ENCODE measurements around the gene CDH23. TPM values are rescaled to one million over a fixed set of nuclear protein-coding genes. Genes with fewer than 3 reads are reported as not detected.
A peak's percentile ranks its signal among the peaks of the same experiment; 100 is the strongest.

The CDH23 gene
- total and polyA plus RNA-seq, 2 donors (not counting 1 experiment from before 2014, with no cell fraction given): 0.01 to 0.17 TPM

- H3K36me3 ChIP-seq (ENCODE audit: control insufficient read depth, insufficient read depth, low read length): no peaks in the 10 kb centered on the region
- TF ChIP-seq, protein P1, sequence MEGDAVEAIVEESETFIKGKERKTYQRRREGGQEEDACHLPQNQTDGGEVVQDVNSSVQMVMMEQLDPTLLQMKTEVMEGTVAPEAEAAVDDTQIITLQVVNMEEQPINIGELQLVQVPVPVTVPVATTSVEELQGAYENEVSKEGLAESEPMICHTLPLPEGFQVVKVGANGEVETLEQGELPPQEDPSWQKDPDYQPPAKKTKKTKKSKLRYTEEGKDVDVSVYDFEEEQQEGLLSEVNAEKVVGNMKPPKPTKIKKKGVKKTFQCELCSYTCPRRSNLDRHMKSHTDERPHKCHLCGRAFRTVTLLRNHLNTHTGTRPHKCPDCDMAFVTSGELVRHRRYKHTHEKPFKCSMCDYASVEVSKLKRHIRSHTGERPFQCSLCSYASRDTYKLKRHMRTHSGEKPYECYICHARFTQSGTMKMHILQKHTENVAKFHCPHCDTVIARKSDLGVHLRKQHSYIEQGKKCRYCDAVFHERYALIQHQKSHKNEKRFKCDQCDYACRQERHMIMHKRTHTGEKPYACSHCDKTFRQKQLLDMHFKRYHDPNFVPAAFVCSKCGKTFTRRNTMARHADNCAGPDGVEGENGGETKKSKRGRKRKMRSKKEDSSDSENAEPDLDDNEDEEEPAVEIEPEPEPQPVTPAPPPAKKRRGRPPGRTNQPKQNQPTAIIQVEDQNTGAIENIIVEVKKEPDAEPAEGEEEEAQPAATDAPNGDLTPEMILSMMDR (conservative IDR thresholded peaks at IDR 0.05 in 1 of 2, IDR thresholded peaks at IDR 0.05 in 1 of 2; ENCODE audit: low read depth in 1 of 2, low read length in 2 of 2): no peak
- no peak for TF ChIP-seq EZH2 (IDR thresholded peaks at IDR 0.05; ENCODE audit: low read length, missing control alignments)
- peaks cover 16% of the 10 kb centered on the region for H3K4me1 ChIP-seq (ENCODE audit: control insufficient read depth, extremely low read depth, insufficient read depth, low read length)
- H3K4me3 ChIP-seq (replicated peaks in 1 of 4; ENCODE audit: control extremely low read depth in 1 of 4, insufficient read depth in 1 of 4, low read depth in 3 of 4, low read length in 4 of 4): no peak overlapping the region
- H3K4me2 ChIP-seq (ENCODE audit: extremely low read depth, insufficient read depth, low read length): no peak overlapping the region
- no peak overlapping the region for H3K27ac ChIP-seq (ENCODE audit: insufficient read depth, low read length)
- H3K79me2 ChIP-seq (ENCODE audit: control insufficient read depth, insufficient read depth, low read length): no peaks in the 10 kb centered on the region
- no peaks in the 10 kb centered on the region for H3K9me3 ChIP-seq (ENCODE audit: control insufficient read depth, insufficient read depth, low read depth, low read length)
- H2AFZ ChIP-seq (ENCODE audit: low read length): no peak overlapping the region
- DNase-seq (ENCODE audit: low read depth in 2 of 2): no peak
- no peaks in the 10 kb centered on the region for H4K20me1 ChIP-seq (ENCODE audit: control insufficient read depth, extremely low read depth, insufficient read depth, low read length)
- H3K27me3 ChIP-seq (ENCODE audit: control insufficient read depth, insufficient read depth, low read length): peaks cover 3% of the 10 kb centered on the region
- H3K9ac ChIP-seq (ENCODE audit: insufficient read depth, low read length): no peak overlapping the region
Measured at GRCh38 chr10:71717056-71717455, 320.3 kb downstream of the CDH23 start.

GRCh38 chr10:71717551-71717951 is 320.8 kb downstream of the CDH23 start:
- Histone ChIP-seq H3K4me1 (ENCODE audit: control insufficient read depth, extremely low read depth, insufficient read depth, low read length) (peaks cover 16% of the 10 kb centered on the region), H3K27ac (ENCODE audit: insufficient read depth, low read length) (no peak overlapping the region), H4K20me1 (ENCODE audit: control insufficient read depth, extremely low read depth, insufficient read depth, low read length) (no peaks in the 10 kb centered on the region), H3K9me3 (ENCODE audit: control insufficient read depth, insufficient read depth, low read depth, low read length) (no peaks in the 10 kb centered on the region), H3K36me3 (ENCODE audit: control insufficient read depth, insufficient read depth, low read length) (no peaks in the 10 kb centered on the region), H3K79me2 (ENCODE audit: control insufficient read depth, insufficient read depth, low read length) (no peaks in the 10 kb centered on the region), H2AFZ (ENCODE audit: low read length) (no peak overlapping the region), H3K9ac (ENCODE audit: insufficient read depth, low read length) (no peak overlapping the region), H3K4me3 (replicated peaks in 1 of 4; ENCODE audit: control extremely low read depth in 1 of 4, insufficient read depth in 1 of 4, low read depth in 3 of 4, low read length in 4 of 4) (no peak overlapping the region), H3K27me3 (ENCODE audit: control insufficient read depth, insufficient read depth, low read length) (peaks cover 3% of the 10 kb centered on the region), H3K4me2 (ENCODE audit: extremely low read depth, insufficient read depth, low read length) (no peak overlapping the region)
- DNase-seq (ENCODE audit: low read depth in 2 of 2): peak in 1 of 2 donors; percentile 31
- TF ChIP-seq, protein P1 (conservative IDR thresholded peaks at IDR 0.05 in 1 of 2, IDR thresholded peaks at IDR 0.05 in 1 of 2; ENCODE audit: low read depth in 1 of 2, low read length in 2 of 2): no peak
- no peak for TF ChIP-seq EZH2 (IDR thresholded peaks at IDR 0.05; ENCODE audit: low read length, missing control alignments)

DNA sequence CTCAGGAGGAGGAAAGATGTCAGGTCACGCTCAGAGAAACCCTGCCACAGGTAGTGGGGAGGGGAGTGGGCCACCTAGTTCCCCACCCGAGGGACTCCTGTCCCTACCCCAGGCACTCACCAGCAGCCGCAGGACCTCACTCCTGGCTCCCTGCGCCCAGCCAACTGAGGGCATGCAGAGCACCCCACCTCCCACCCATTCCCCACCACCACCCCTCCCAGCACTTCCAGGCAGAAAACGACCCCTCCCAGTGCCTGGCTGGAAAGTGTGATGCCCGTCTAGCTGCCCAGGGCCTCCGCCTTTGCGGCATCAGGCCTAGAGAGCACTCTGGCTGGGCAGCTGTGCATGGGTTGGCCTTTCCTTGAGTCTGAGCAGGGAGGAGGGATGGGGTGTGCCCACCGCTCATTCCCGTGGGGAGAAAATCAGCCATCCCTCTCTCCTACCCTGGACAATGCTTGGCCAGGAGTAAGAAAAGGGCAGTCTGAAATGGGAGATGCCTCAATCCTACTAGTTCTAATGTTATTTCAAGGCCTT is 321.5 kb downstream of the CDH23 start:
- H4K20me1 ChIP-seq (ENCODE audit: control insufficient read depth, extremely low read depth, insufficient read depth, low read length): no peaks in the 10 kb centered on the region
- no peak for DNase-seq (ENCODE audit: low read depth in 2 of 2)
- peaks cover 10% of the 10 kb centered on the region for H3K4me1 ChIP-seq (ENCODE audit: control insufficient read depth, extremely low read depth, insufficient read depth, low read length)
- H3K79me2 ChIP-seq (ENCODE audit: control insufficient read depth, insufficient read depth, low read length): no peaks in the 10 kb centered on the region
- H3K27ac ChIP-seq (ENCODE audit: insufficient read depth, low read length): no peak overlapping the region
- H3K9me3 ChIP-seq (ENCODE audit: control insufficient read depth, insufficient read depth, low read depth, low read length): no peaks in the 10 kb centered on the region
- no peak overlapping the region for H3K4me2 ChIP-seq (ENCODE audit: extremely low read depth, insufficient read depth, low read length)
- peaks cover 3% of the 10 kb centered on the region for H3K27me3 ChIP-seq (ENCODE audit: control insufficient read depth, insufficient read depth, low read length)
- TF ChIP-seq, protein P1 (conservative IDR thresholded peaks at IDR 0.05 in 1 of 2, IDR thresholded peaks at IDR 0.05 in 1 of 2; ENCODE audit: low read depth in 1 of 2, low read length in 2 of 2): no peak
- no peak for TF ChIP-seq EZH2 (IDR thresholded peaks at IDR 0.05; ENCODE audit: low read length, missing control alignments)
- no peak overlapping the region for H2AFZ ChIP-seq (ENCODE audit: low read length)
- H3K36me3 ChIP-seq (ENCODE audit: control insufficient read depth, insufficient read depth, low read length): no peaks in the 10 kb centered on the region
- no peak overlapping the region for H3K4me3 ChIP-seq (replicated peaks in 1 of 4; ENCODE audit: control extremely low read depth in 1 of 4, insufficient read depth in 1 of 4, low read depth in 3 of 4, low read length in 4 of 4)
- H3K9ac ChIP-seq (ENCODE audit: insufficient read depth, low read length): no peak overlapping the region

Data from fibroblast of lung (primary cell).